NOMO-1 (cell line): ENCODE results near the gene SDHD.
A peak's percentile ranks its signal among the peaks of the same experiment; 100 is the strongest.
"Not testable (repeated sequence)": the region's sequence is repeated elsewhere in the genome, so short reads cannot be mapped to it uniquely, and the experiment has no call there.

Experiments used
- DNase-seq, 2 experiments: peaks; one replicate each; lab custom pipeline; 2025; ENCODE audit not compliant: unreplicated experiment in 2 of 2; lab: John Stamatoyannopoulos, UW

SDHD gene

DNA sequence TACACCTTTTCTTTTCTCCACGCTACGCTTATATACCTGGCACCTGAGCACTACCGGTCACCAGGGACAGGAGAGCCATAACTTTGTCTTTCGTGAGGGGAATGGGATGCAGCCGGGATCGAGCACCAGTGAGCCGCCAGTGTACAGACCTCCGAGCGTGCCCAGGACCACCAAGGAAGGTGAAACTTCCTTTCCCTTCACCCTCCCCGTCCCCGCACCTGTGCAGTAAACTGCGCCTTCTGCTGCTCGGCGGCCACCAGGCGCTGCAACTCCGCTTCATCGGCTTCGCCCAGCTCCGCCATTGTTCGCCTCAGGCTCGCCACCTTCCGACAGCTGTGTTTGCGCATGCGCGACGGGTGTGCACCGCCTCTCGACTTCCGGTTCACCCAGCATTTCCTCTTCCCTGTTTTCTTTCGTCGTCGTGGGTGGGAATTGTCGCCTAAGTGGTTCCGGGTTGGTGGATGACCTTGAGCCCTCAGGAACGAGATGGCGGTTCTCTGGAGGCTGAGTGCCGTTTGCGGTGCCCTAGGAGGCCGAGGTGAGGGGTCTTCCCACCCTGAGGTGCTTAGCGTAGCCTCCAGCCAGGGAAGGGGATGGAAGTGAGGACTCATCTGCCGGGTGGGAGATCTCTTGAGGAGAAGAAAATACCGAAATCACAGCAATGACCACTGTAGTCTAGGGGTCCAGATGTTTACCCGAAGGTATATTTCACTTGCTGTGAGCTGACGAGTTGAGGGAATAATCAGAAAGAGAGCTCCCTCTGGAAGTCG is at the start of gene SDHD, which contains the start of gene TIMM8B:
TSS of gene SDHD (plus strand) at position 452 of the 770 bp plus-strand sequence. CDS start at position 487, 35 bp downstream.
TSS of gene TIMM8B (minus strand) at position 335 of the 770 bp plus-strand sequence. CDS start at position 302, 33 bp downstream.
- DNase-seq, result peak; percentile 98

- no peak for DNase-seq
These were observed 49.1 kb upstream of the SDHD start for GRCh38 chr11:112037527-112037926.

DNA sequence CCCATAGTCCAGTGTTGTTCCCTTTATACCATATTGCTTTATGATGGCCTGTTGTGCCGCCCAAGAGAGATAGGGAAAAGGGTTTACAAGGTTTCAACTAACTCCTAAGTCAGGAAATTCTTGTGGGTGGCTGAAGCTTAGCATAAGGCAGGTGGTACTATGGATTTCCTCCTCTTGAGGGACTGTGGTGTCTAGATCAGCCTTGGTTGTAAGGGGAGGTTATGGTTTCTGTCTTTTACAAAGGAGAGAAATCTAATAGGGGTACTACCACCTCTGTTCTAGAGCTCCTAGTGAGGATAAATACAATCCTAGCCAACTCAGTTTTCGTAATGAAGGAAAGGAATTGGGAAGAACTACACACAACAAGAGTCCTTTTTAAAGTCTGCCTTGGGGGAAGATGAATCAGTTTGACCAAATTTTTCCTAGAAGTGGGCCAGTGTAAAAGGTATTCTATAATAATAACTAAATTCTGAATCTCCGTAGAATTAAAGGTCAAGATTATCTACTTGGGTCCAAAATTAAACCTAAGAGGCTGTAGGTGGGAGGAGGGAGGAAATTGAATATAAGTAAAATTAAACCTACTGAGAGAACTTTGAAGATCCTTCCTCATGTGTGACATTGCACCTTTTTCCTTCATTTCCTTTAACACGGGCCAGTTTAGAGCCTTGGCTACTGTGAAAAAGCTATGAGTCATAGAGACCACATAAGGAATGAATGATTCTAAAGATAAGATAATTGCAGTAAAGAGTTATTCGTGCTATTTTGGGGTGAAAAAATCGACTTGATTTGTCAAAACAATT is 44.3 kb upstream of the SDHD start:
- no peak for DNase-seq

DNA sequence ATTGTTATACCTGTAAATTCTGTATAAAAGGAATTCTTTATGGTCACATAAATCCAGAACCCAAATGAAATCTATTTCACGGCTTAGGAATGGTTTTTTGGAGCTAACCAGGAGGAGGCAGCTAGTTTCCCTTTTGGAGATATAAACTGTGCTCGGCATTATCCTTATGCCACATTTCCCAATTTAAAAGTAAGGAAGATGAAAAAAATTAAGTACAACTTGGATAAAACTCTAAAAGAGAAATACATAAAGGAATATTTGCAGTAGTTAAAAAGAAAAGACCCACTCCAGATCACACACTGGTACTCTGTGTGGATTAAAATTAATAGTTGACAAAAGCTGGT is 43.7 kb upstream of the SDHD start:
- DNase-seq, result no peak

DNA sequence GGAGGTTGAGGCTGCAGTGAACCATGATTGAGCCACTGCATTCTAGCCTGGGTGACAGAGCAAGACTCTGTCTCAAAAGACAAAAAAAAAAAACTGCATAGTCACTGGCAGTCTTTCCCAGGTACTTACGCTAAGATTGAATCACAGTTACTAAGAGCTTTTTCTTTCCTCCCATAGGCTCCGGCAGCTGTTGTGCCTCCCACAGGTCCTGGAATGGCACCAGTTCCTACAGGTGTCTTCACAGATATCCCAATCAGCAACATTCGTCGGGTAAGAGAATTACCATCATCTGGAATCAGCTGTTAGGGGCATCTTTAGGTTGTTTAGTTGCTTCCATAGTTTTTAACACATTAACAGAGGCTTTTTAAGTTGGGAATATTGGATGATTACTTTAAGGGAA is 41.7 kb upstream of the SDHD start:
- no peak for DNase-seq

DNA sequence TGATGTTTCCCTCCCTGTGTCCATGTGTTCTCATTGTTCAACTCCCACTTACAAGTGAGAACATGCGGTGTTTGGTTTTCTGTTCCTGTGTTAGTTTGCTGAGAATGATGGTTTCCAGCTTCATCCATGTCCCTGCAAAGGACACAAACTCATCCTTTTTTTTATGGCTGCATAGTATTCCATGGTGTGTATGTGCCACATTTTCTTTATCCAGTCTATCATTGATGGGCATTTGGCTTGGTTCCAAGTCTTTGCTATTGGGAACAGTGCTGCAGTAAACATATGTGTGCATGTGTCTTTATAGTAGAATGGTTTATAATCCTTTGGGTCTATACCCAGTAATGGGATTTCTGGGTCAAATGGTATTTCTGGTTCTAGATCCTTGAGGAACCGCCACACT is 40.0 kb upstream of the SDHD start:
- not testable (repeated sequence) for DNase-seq

DNA sequence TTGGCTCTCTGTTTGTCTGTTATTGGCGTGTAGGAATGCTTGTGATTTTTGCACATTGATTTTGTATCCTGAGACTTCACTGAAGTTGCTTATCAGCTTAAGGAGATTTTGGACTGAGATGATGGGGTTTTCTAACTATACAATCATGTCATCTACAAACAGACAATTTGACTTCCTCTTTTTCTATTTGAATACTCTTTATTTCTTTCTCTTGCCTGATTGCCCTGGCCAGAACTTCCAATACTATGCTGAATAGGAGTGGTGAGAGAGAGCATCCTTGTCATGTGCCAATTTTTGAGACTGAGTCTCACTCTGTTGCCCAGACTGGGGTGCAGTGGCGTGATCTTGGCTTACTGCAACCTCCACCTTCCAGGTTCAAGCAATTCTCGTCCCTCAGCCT is 38.4 kb upstream of the SDHD start:
- not testable (repeated sequence) for DNase-seq

DNA sequence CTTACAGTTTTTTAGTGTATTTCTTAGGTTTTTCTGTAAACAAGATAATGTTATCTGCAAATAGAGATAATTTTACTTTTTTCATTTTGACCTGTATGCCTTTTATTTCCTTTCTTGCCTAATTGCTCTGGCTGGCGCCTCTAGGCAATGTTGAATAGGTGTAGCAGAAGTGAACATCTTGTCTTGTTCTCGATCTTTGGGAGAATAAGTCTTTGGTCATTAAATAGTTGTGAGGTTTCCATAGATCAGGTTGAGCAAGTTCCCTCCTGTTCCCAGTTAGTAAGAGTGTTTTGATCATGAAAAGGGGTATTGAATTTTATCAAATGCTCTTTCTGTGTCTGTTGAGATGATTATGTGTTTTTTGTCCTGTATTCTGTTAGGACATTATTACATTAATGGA is 36.9 kb upstream of the SDHD start:
- DNase-seq, result no peak

- DNase-seq, result peak in 1 of 2 experiments; percentile 29
These were observed 36.0 kb upstream of the SDHD start for GRCh38 chr11:112050721-112051120.

DNA sequence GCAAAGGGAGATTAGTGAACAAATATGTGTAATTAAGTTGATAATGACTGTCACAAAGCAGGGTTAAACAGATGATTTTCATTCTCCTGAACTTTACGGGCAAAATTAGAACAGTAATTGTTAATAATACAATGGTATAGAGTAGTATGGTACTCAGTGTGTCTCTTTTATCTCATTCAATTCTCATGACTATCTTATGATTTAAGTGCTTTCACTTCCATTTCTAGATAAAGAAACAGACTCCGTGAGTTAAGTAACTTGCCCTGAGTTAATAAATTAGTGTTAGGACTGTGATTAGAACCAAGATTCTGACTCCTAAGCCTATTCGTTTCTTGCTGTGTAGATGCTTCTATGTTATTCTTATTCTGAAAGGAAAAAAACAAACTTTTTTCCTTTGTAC is 34.9 kb upstream of the SDHD start:
- DNase-seq, result no peak

- DNase-seq, result no peak
These were observed 29.5 kb upstream of the SDHD start for GRCh38 chr11:112057170-112057569.

GRCh38 chr11:112058103-112058502 is 28.6 kb upstream of the SDHD start:
- no peak for DNase-seq

GRCh38 chr11:112062923-112063322 is 23.8 kb upstream of the SDHD start:
- no peak for DNase-seq

DNA sequence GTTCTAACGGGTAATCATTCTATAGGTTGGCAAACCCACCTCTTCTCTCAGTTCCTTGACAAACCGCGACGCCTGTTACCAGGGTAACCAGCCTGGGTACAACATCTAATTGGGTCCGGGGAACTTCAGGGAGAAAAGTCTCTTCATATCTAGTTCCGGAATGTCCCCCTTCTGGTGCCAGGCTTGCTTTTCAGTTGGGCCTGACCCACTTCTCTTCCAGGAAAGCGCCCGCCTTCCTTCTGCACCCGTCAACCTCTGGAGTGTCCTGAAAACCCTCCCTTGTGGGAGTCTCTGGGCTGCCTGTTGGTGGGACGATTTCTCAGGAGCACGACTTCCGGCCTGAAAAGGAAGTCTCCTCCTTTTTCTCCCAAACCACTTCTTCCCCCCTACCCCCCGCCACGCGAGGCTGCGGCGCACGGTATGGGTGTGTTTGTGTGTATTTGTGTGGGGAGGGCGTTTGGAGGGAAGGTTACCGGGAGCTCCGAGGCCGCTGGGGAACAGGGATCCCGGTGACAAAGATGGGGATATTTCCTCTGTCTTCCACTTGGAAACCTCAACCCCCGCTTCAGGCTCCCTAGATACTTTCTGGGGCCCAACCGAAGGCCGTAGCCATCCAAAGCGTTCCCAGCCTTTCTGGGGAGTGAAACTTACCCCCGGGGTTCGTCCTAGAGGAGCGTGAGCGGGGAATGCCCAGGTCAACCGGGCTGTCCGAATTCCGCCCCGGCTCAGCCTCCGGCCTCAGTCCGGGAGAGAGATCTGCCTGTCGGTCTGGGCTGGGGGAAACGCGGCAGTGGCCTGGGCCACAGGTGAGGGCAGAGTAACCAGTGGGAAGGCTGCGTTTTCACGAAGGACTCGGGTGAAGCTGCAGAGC is 12.5 kb upstream of the SDHD start, which contains the start of the genes NKAPD1 and PIH1D2:
TSS of gene NKAPD1 (plus strand) at position 359 of the 871 bp plus-strand sequence. CDS start 1,276 bp downstream, outside the sequence.
TSS of gene PIH1D2 (minus strand) at position 77 of the 871 bp plus-strand sequence. CDS start 843 bp downstream, outside the sequence.
- peak; percentile 69 to 85 for DNase-seq

GRCh38 chr11:112082729-112083128 is 3.9 kb upstream of the SDHD start:
- DNase-seq, result no peak

DNA sequence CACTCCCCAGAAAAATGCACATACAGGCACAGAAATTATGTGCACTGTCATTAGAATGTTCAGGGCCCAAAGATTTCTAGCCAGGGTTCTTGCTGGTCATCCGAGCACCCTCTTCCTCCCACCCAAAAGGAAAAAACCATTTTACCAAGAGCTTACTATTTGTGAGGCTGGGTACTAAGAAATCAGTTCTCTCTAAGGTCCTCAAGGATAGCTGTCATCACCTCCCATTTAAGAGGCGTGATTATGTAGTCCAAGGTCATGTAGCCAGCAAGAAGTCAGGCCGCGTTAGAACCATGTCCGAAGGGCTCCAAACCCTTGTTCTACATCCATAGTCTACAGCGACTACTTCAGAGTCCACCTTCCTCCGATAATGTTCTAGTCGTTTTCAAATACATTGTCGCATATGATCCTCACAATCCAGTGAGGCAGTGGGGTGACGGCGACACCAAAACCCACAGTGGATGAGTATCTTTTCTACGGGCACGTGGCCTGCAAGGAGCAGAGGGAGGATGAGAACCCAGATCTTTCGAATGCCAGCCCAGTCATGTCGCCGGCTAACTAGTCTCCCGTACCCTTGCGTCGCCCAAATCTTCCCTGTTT is 751 bp upstream of the SDHD start:
- DNase-seq, result peak; percentile 13 to 25

DNA sequence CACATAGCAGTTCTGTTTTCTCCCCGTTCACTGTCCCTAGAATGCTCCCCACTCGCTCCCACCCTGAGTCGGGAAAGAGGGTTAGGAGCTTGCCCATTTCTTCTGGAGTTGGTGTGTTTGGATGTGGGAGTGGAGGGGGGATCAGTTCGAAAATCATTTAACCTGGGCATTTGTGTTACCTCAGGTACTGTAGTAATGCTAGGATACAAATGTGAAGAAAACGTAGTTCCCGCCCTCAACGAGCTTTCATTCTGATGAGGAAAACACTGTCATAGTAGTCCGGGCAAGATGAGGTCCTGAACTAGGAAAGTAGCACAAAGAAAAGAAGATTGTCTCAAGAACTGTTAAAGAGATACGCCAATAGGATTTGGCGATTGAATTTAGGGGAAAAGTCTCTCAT is 539 bp downstream of the SDHD start:
- no peak for DNase-seq

DNA sequence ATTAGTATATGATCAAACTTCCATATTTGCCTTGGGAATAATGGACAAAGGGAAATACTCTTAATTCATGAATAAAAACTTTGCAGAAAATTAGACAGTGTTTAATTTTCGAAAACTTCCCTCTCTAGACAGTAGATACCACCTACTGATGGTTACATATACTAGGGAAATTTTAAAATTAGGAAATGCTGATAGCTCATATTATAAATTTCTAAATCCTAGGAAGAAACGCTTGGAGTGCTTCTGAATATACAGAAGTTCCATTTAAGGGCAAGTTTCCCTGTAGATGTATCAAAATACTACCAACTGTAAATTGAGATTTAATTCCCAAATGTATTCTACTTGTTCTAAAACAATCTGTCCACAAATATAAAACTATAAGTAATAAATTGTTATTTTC is 8.6 kb downstream of the SDHD start:
- not testable (repeated sequence) for DNase-seq

DNA sequence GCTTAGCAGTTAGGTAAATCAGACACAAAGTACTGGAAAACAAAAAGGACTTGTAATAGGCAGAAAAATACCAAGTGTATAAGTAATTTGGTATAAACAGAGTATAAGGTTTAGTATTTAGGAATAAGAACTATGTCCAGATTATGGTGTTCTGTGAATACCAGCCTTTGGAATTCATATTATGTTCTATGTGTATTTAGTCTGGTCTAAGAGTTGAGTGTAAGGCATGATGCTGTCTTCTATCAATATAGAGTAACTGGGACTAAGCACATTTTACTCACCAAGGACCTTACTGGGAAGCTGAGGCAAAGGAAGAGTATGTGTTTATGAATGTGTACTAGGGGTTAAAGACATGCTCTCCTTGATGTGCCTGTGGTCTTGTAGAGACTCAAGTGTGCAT is 9.5 kb downstream of the SDHD start:
- DNase-seq, result no peak
